OCI-LY7 (cell line): ENCODE measurements around the gene PIH1D2. TPM values are rescaled to one million over a fixed set of nuclear protein-coding genes. Genes with fewer than 3 reads are reported as not detected.

Source experiments
- BruUV-seq: library from RNA; stranded (reverse); fragments of 400-500 nt; replicated peaks from 2 replicates; lab custom pipeline; 2021; lab: Mats Ljungman, UMichigan
- CTCF ChIA-PET: fragments of 300-600 bp; sonication (Branson Sonifier 250); formaldehyde crosslinking; loops from one replicate; lab custom pipeline; 2022; ENCODE audit warnings: antibody characterized with exemption; ENCODE audit not compliant: unreplicated experiment; lab: Charles Lee
- POLR2A ChIA-PET: fragments of 300-600 bp; sonication (Branson Sonifier 250); formaldehyde crosslinking; loops from one replicate; lab custom pipeline; 2022; ENCODE audit warnings: antibody characterized with exemption; lab: Charles Lee
- DNase-seq: peaks from one replicate; pipeline ENCODE4 v3.0.0-alpha.2; 2015; ENCODE audit warnings: low spot score
- H2AFZ ChIP-seq: fragments of 200-600 bp; sonication (generic), shearing (Covaris generic); 2 replicates; pipeline ENCODE4 v1.6.1; 2014; ENCODE audit warnings: mild to moderate bottlenecking, antibody characterized with exemption, low read length, moderate library complexity
- H3K27ac ChIP-seq: fragments of 200-600 bp; sonication (generic); 2 replicates; pipeline ENCODE4 v1.5.1; 2014; ENCODE audit warnings: mixed run types, low read depth, mild to moderate bottlenecking, moderate library complexity, low read length, inconsistent platforms; ENCODE audit not compliant: poor library complexity, severe bottlenecking
- H3K36me3 ChIP-seq: fragments of 200-600 bp; sonication (generic); 2 replicates; pipeline ENCODE4 v1.6.1; 2014; ENCODE audit warnings: mild to moderate bottlenecking, antibody characterized with exemption, low read length, moderate library complexity, mixed read lengths; ENCODE audit not compliant: insufficient read depth
- H3K4me1 ChIP-seq: fragments of 200-600 bp; sonication (generic); 2 replicates; pipeline ENCODE4 v1.5.1; 2014; ENCODE audit warnings: mild to moderate bottlenecking, low read length; ENCODE audit not compliant: insufficient read depth, poor library complexity, severe bottlenecking
- H3K4me2 ChIP-seq: fragments of 200-600 bp; sonication (generic); 2 replicates; pipeline ENCODE4 v1.6.1; 2014; ENCODE audit warnings: mild to moderate bottlenecking, low read length
- H3K4me3 ChIP-seq: fragments of 200-600 bp; sonication (generic); 2 replicates; pipeline ENCODE4 v1.5.1; 2014; ENCODE audit warnings: mild to moderate bottlenecking, low read depth, low read length; ENCODE audit not compliant: poor library complexity, severe bottlenecking
- H3K79me2 ChIP-seq: fragments of 200-600 bp; sonication (generic); 2 replicates; pipeline ENCODE4 v1.6.1; 2016; ENCODE audit warnings: low read depth, mild to moderate bottlenecking, low read length, moderate library complexity, mixed read lengths; ENCODE audit not compliant: insufficient read depth
- H3K9me2 ChIP-seq: fragments of 200-600 bp; sonication (generic); 2 replicates; pipeline ENCODE4 v1.6.1; 2016; ENCODE audit warnings: mild to moderate bottlenecking, low read length, mixed read lengths; ENCODE audit not compliant: insufficient read depth
- H3K9me3 ChIP-seq: fragments of 200-600 bp; sonication (generic); 2 replicates; pipeline ENCODE4 v1.6.1; 2014; ENCODE audit warnings: mild to moderate bottlenecking, mixed run types, low read length, mixed read lengths
- H4K20me1 ChIP-seq: fragments of 200-600 bp; sonication (generic); 2 replicates; pipeline ENCODE4 v1.6.1; 2014; ENCODE audit warnings: mild to moderate bottlenecking, antibody characterized with exemption, low read length, moderate library complexity, mixed read lengths; ENCODE audit not compliant: insufficient read depth
- EZH2phosphoT487 ChIP-seq: fragments of 200-600 bp; sonication (generic); IDR thresholded peaks from 2 replicates; pipeline ENCODE4 v1.6.1; 2018; ENCODE audit warnings: low read depth, borderline replicate concordance, mild to moderate bottlenecking, mixed run types, antibody characterized with exemption, low read length, moderate library complexity, mixed read lengths
- intact Hi-C: fragments of 100-400 bp; cut with micrococcal nuclease; formaldehyde crosslinking; loops from one replicate; pipeline ENCODE4 v1.10.0; 2022; ENCODE audit not compliant: unreplicated experiment
- total RNA-seq, 2 experiments: library from RNA; depleted of rRNA in 1 of 2; stranded (reverse); fragments of >200 nt in 1 of 2; shearing (Covaris generic) in 1 of 2; gene quantifications; 2 replicates each; pipeline ENCODE4 v1.2.3, GENCODE V29; 2014 to 2022
- TF ChIP-seq, protein P1 (sequence below): fragments of 200-600 bp; sonication (generic); conservative IDR thresholded peaks from 2 replicates; pipeline ENCODE4 v1.5.1; 2014; ENCODE audit warnings: mild to moderate bottlenecking, antibody characterized with exemption, low read length, moderate library complexity, mixed read lengths

The PIH1D2 gene
- total RNA-seq, 2 experiments from 2014 or later = 1.3 to 2.6 TPM

DNA sequence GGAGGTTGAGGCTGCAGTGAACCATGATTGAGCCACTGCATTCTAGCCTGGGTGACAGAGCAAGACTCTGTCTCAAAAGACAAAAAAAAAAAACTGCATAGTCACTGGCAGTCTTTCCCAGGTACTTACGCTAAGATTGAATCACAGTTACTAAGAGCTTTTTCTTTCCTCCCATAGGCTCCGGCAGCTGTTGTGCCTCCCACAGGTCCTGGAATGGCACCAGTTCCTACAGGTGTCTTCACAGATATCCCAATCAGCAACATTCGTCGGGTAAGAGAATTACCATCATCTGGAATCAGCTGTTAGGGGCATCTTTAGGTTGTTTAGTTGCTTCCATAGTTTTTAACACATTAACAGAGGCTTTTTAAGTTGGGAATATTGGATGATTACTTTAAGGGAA lies 28.9 kb downstream of the PIH1D2 start:
- Histone ChIP-seq H3K4me3 (no peak overlapping the region), H3K36me3 (peaks cover 97% of the 10 kb centered on the region), H3K4me2 (no peak overlapping the region), H4K20me1 (no peaks in the 10 kb centered on the region), H3K9me3 (peaks cover 5% of the 10 kb centered on the region; the same call in 1 of the 2 replicates), H2AFZ (no peak overlapping the region), H3K4me1 (peaks cover 22% of the 10 kb centered on the region), H3K9me2 (no peaks in the 10 kb centered on the region), H3K27ac (no peak overlapping the region), H3K79me2 (peaks cover 11% of the 10 kb centered on the region)
- CTCF ChIA-PET = interaction anchor here (0.7 kb wide), 1 partner anchor 182 kb away, joined by 3 read pairs; no protein-coding TSS in a partner anchor
- no TSS peak for BruUV-seq
- POLR2A ChIA-PET = interaction anchor here (1.6 kb wide), 1 partner anchor 15 kb away, joined by 3 read pairs; no protein-coding TSS in a partner anchor
- no peak for DNase-seq
- intact Hi-C loops = no loop called here
- TF ChIP-seq, protein P1, sequence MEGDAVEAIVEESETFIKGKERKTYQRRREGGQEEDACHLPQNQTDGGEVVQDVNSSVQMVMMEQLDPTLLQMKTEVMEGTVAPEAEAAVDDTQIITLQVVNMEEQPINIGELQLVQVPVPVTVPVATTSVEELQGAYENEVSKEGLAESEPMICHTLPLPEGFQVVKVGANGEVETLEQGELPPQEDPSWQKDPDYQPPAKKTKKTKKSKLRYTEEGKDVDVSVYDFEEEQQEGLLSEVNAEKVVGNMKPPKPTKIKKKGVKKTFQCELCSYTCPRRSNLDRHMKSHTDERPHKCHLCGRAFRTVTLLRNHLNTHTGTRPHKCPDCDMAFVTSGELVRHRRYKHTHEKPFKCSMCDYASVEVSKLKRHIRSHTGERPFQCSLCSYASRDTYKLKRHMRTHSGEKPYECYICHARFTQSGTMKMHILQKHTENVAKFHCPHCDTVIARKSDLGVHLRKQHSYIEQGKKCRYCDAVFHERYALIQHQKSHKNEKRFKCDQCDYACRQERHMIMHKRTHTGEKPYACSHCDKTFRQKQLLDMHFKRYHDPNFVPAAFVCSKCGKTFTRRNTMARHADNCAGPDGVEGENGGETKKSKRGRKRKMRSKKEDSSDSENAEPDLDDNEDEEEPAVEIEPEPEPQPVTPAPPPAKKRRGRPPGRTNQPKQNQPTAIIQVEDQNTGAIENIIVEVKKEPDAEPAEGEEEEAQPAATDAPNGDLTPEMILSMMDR = no peak
- TF ChIP-seq EZH2phosphoT487 = no peak

DNA sequence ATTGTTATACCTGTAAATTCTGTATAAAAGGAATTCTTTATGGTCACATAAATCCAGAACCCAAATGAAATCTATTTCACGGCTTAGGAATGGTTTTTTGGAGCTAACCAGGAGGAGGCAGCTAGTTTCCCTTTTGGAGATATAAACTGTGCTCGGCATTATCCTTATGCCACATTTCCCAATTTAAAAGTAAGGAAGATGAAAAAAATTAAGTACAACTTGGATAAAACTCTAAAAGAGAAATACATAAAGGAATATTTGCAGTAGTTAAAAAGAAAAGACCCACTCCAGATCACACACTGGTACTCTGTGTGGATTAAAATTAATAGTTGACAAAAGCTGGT lies 30.9 kb downstream of the PIH1D2 start:
- H3K4me2 ChIP-seq = no peak overlapping the region

More for the DNA sequence above, 30.9 kb downstream of the PIH1D2 start:
- Histone ChIP-seq H3K27ac (no peak overlapping the region), H3K9me3 (no peaks in the 10 kb centered on the region), H3K36me3 (peaks cover 95% of the 10 kb centered on the region), H4K20me1 (no peaks in the 10 kb centered on the region), H3K4me3 (no peak overlapping the region), H2AFZ (no peak overlapping the region), H3K9me2 (no peaks in the 10 kb centered on the region), H3K4me1 (peaks cover 1% of the 10 kb centered on the region), H3K79me2 (no peaks in the 10 kb centered on the region)
- ChIA-PET CTCF (no interaction called here), POLR2A (interaction anchor here (0.6 to 1.4 kb wide), 5 partner anchors 17 to 45 kb away, joined by 3 to 5 read pairs (median 3); partner anchors contain the start of gene DLAT)
- BruUV-seq = no TSS peak
- DNase-seq = no peak
- intact Hi-C loops = no loop called here
- TF ChIP-seq EZH2phosphoT487 = no peak
- TF ChIP-seq, protein P1 = no peak
